OCI-LY1 (cell line): ENCODE measurements around the gene ZSWIM4.

ENCODE experiments used
- H2AFZ ChIP-seq: fragments of 200-600 bp; sonication (generic), shearing (Covaris generic); 2 replicates; pipeline ENCODE4 v1.6.0; 2014; ENCODE audit warnings: antibody characterized with exemption, mild to moderate bottlenecking, low read length
- H3F3A ChIP-seq: fragments of 200-600 bp; sonication (generic), shearing (Covaris generic); 2 replicates; pipeline ENCODE4 v1.6.0; 2014; ENCODE audit warnings: mild to moderate bottlenecking, antibody characterized with exemption, low read length, moderate library complexity; ENCODE audit not compliant: insufficient read depth
- H3K27ac ChIP-seq: fragments of 200-600 bp; sonication (generic); 2 replicates; pipeline ENCODE4 v1.5.1; 2014; ENCODE audit warnings: low read length, mixed run types, mild to moderate bottlenecking, low read depth; ENCODE audit not compliant: poor library complexity, severe bottlenecking
- H3K27me3 ChIP-seq: fragments of 200-600 bp; sonication (generic); 2 replicates; pipeline ENCODE4 v1.6.0; 2014; ENCODE audit warnings: antibody characterized with exemption, mild to moderate bottlenecking, low read length, moderate library complexity; ENCODE audit not compliant: insufficient read depth
- H3K36me3 ChIP-seq: fragments of 200-600 bp; sonication (generic); 2 replicates; pipeline ENCODE4 v1.6.1; 2014; ENCODE audit warnings: mild to moderate bottlenecking, antibody characterized with exemption, low read length, moderate library complexity, mixed read lengths; ENCODE audit not compliant: insufficient read depth
- H3K4me1 ChIP-seq: fragments of 200-600 bp; sonication (generic); 2 replicates; pipeline ENCODE4 v1.5.1; 2014; ENCODE audit warnings: mild to moderate bottlenecking, low read length, moderate library complexity; ENCODE audit not compliant: insufficient read depth, severe bottlenecking
- H3K4me2 ChIP-seq: fragments of 200-600 bp; sonication (generic), shearing (Covaris generic); 2 replicates; pipeline ENCODE4 v1.6.1; 2014; ENCODE audit warnings: low read length
- H3K4me3 ChIP-seq: fragments of 200-600 bp; sonication (generic); 2 replicates; pipeline ENCODE4 v1.5.1; 2014; ENCODE audit warnings: low read length, low read depth, mild to moderate bottlenecking, mixed read lengths; ENCODE audit not compliant: poor library complexity, severe bottlenecking
- H3K79me2 ChIP-seq: fragments of 200-600 bp; shearing (Covaris generic); 2 replicates; pipeline ENCODE4 v1.6.1; 2016; ENCODE audit warnings: mixed run types, low read length, mixed read lengths; ENCODE audit not compliant: insufficient read depth
- H3K9ac ChIP-seq: fragments of 200-600 bp; sonication (generic), shearing (Covaris generic); 2 replicates; pipeline ENCODE4 v1.6.1; 2014; ENCODE audit warnings: mild to moderate bottlenecking, low read length, mixed read lengths
- H3K9me2 ChIP-seq: fragments of 200-600 bp; sonication (generic), shearing (Covaris generic); 2 replicates; pipeline ENCODE4 v1.6.1; 2014; ENCODE audit warnings: low read depth, mild to moderate bottlenecking, low read length, mixed read lengths
- H3K9me3 ChIP-seq: fragments of 200-600 bp; shearing (Covaris generic); 2 replicates; pipeline ENCODE4 v1.6.1; 2014; ENCODE audit warnings: low read length, mixed read lengths
- H4K20me1 ChIP-seq: fragments of 200-600 bp; sonication (generic), shearing (Covaris generic); 2 replicates; pipeline ENCODE4 v1.6.0; 2016; ENCODE audit warnings: mild to moderate bottlenecking, low read length; ENCODE audit not compliant: insufficient read depth
- CTCF ChIP-seq: fragments of 200-600 bp; sonication (generic), shearing (Covaris generic); IDR thresholded peaks from 2 replicates; pipeline ENCODE4 v1.5.1; 2017; ENCODE audit warnings: mild to moderate bottlenecking, antibody characterized with exemption, low read length, moderate library complexity, mixed read lengths
- EZH2 ChIP-seq: fragments of 200-600 bp; sonication (generic), shearing (Covaris generic); IDR thresholded peaks from 2 replicates; pipeline ENCODE4 v1.8.0; 2017; ENCODE audit warnings: borderline replicate concordance, mixed run types, mild to moderate bottlenecking, antibody characterized with exemption, low read length, moderate library complexity, mixed read lengths

The ZSWIM4 gene

GRCh38 chr19:13861714-13862531, 66.7 kb downstream of the ZSWIM4 start:
- Histone ChIP-seq H3K4me2 (peak overlapping the region; percentile 53), H3K36me3 (no peaks in the 10 kb centered on the region), H3K9me2 (no peaks in the 10 kb centered on the region), H2AFZ (no peak overlapping the region), H3K4me3 (peak overlapping the region; percentile 31), H3K79me2 (no peaks in the 10 kb centered on the region), H3F3A (no peaks in the 10 kb centered on the region), H3K27me3 (peaks cover 11% of the 10 kb centered on the region; the same call in 1 of the 2 replicates), H4K20me1 (no peaks in the 10 kb centered on the region), H3K4me1 (peaks cover 6% of the 10 kb centered on the region), H3K9me3 (no peaks in the 10 kb centered on the region), H3K27ac (no peak overlapping the region), H3K9ac (no peak overlapping the region)
- TF ChIP-seq CTCF (peak; percentile 80), EZH2 (no peak)

GRCh38 chr19:13864046-13864666, 68.9 kb downstream of the ZSWIM4 start:
- no peak overlapping the region for H2AFZ ChIP-seq
- no peak overlapping the region for H3K27ac ChIP-seq
- H3K9me2 ChIP-seq, result no peaks in the 10 kb centered on the region
- peaks cover 11% of the 10 kb centered on the region; the same call in 1 of the 2 replicates for H3K27me3 ChIP-seq
- H4K20me1 ChIP-seq, result no peaks in the 10 kb centered on the region
- H3F3A ChIP-seq, result no peaks in the 10 kb centered on the region
- H3K36me3 ChIP-seq, result no peaks in the 10 kb centered on the region
- no peak overlapping the region for H3K4me2 ChIP-seq
- H3K4me1 ChIP-seq, result peaks cover 6% of the 10 kb centered on the region
- no peaks in the 10 kb centered on the region for H3K9me3 ChIP-seq
- H3K79me2 ChIP-seq, result no peaks in the 10 kb centered on the region
- no peak for TF ChIP-seq CTCF
- no peak for TF ChIP-seq EZH2
- no peak overlapping the region for H3K9ac ChIP-seq
- H3K4me3 ChIP-seq, result no peak overlapping the region

GRCh38 chr19:13864667-13865570, 69.7 kb downstream of the ZSWIM4 start:
- peak overlapping the region; percentile 62; the same call in 1 of the 2 replicates for H3K4me2 ChIP-seq
- H3K27ac ChIP-seq, result no peak overlapping the region

More at GRCh38 chr19:13864667-13865570, 69.7 kb downstream of the ZSWIM4 start:
- peaks cover 6% of the 10 kb centered on the region for H3K4me1 ChIP-seq
- no peaks in the 10 kb centered on the region for H3K36me3 ChIP-seq
- no peak overlapping the region for H2AFZ ChIP-seq
- no peak for TF ChIP-seq EZH2
- TF ChIP-seq CTCF, result no peak
- no peaks in the 10 kb centered on the region for H3K9me3 ChIP-seq
- peaks cover 11% of the 10 kb centered on the region; the same call in 1 of the 2 replicates for H3K27me3 ChIP-seq
- H3K9ac ChIP-seq, result no peak overlapping the region
- no peaks in the 10 kb centered on the region for H3K79me2 ChIP-seq
- H3K9me2 ChIP-seq, result no peaks in the 10 kb centered on the region
- H3F3A ChIP-seq, result no peaks in the 10 kb centered on the region
- H3K4me3 ChIP-seq, result peak overlapping the region; percentile 52
- H4K20me1 ChIP-seq, result no peaks in the 10 kb centered on the region
